NCI-H748 treated with DMSO at 0.1 percent for 48 hours (cell line): ENCODE results near the gene TAS2R60.
"Not testable (repeated sequence)": the region's sequence is repeated elsewhere in the genome, so short reads cannot be mapped to it uniquely, and the experiment has no call there.

Source experiments
- DNase-seq: peaks from one replicate; lab custom pipeline; 2025; lab: John Stamatoyannopoulos, UW

The TAS2R60 gene

DNA sequence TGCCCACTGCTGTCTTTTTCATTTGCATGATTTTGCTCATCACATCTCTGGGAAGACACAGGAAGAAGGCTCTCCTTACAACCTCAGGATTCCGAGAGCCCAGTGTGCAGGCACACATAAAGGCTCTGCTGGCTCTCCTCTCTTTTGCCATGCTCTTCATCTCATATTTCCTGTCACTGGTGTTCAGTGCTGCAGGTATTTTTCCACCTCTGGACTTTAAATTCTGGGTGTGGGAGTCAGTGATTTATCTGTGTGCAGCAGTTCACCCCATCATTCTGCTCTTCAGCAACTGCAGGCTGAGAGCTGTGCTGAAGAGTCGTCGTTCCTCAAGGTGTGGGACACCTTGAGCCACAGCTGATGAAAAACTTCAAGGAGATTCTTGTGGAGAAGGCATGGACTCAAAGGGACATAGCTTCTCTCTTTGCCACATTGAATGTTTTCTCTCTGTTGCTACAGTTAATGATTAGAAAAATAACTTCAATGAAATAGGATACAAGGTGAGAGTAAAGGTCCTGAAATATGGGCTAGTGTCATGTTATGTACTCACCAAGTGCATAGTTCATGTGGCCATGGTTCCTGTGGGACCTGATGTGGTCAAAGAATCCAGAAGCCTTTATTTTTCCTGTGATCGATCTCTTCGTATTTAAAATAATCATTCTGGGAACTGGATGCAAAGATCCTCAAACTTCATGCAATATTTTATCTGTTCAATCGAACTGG lies 970 bp downstream of the TAS2R60 start:
- no peak for DNase-seq

GRCh38 chr7:143444785-143445184 lies 1.5 kb downstream of the TAS2R60 start:
- no peak for DNase-seq

GRCh38 chr7:143447466-143447865 lies 4.2 kb downstream of the TAS2R60 start:
- DNase-seq, result no peak

DNA sequence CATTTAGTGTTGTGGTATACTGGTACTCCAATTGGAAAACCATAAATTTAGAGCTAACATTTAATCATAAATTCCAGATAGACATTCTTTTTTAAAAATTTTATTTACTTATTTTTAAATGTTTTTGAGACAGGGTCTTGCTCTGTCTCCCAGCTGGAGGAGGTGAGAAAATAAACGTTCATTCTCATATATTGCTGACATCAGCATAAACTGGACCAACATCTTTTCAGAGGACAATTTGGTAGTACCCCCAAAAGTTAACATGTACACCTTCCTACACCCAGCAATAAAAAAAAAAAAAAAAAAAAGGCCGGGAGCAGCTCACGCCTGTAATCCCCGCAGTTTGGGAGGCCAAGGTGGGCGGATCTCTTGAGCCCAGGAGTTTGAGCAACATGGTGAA lies 5.2 kb downstream of the TAS2R60 start:
- no peak for DNase-seq

GRCh38 chr7:143449793-143450192 lies 6.5 kb downstream of the TAS2R60 start:
- no peak for DNase-seq

DNA sequence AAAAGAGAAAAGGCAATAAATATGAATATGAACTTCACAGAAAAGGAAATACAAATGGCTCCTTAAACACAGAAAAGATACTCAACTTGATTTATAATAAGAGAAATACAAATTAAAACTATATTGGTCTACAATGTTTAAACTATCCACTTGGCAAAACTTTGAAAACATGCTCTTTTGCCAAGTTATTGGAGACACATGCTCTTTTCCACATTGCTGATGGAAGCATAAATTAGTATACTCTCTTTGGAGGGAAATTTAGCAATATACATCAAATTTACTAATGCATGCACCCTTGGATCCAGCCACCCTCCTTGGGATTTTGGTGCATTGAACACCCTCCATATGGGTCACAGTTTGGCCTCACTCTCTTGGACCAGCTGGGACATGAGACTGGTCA lies 7.9 kb downstream of the TAS2R60 start:
- DNase-seq, result no peak

GRCh38 chr7:143451746-143452145 lies 8.5 kb downstream of the TAS2R60 start:
- no peak for DNase-seq

- DNase-seq, result no peak
Observed at GRCh38 chr7:143452495-143452894, 9.2 kb downstream of the TAS2R60 start.

- DNase-seq, result no peak
Observed at GRCh38 chr7:143454091-143454680, 10.9 kb downstream of the TAS2R60 start.

- DNase-seq, result no peak
Observed at GRCh38 chr7:143455491-143455890, 12.2 kb downstream of the TAS2R60 start.

- no peak for DNase-seq
Observed at GRCh38 chr7:143455942-143456341, 12.7 kb downstream of the TAS2R60 start.

GRCh38 chr7:143456992-143457793 lies 13.9 kb downstream of the TAS2R60 start:
- no peak for DNase-seq

GRCh38 chr7:143458263-143458662 lies 15.0 kb downstream of the TAS2R60 start:
- DNase-seq, result no peak

- DNase-seq, result no peak
Observed at GRCh38 chr7:143458681-143459080, 15.4 kb downstream of the TAS2R60 start.

DNA sequence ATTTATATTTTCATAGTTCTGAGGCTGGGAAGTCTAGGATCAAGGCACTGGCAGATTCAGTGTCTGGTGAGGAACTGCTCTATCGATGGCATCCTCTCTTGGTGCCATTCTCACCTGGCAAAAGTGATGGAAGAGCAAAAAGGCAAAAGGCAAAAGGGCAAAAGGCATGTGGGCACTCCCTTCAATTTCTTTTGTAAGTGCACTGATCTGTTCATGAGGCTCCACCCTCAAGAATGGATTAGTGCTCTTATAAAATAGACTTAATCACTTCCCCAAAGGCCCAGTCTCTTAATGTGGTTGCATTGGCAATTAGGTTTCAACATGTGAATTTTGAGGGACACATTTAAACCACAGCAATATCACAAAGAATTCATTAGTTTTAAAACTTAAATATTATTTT lies 16.1 kb downstream of the TAS2R60 start:
- no peak for DNase-seq

GRCh38 chr7:143460271-143460979 lies 17.2 kb downstream of the TAS2R60 start:
- DNase-seq, result no peak

- no peak for DNase-seq
Observed at GRCh38 chr7:143462045-143462444, 18.8 kb downstream of the TAS2R60 start.

- no peak for DNase-seq
Observed at GRCh38 chr7:143463556-143463955, 20.3 kb downstream of the TAS2R60 start.

GRCh38 chr7:143463957-143464356 lies 20.7 kb downstream of the TAS2R60 start:
- no peak for DNase-seq

DNA sequence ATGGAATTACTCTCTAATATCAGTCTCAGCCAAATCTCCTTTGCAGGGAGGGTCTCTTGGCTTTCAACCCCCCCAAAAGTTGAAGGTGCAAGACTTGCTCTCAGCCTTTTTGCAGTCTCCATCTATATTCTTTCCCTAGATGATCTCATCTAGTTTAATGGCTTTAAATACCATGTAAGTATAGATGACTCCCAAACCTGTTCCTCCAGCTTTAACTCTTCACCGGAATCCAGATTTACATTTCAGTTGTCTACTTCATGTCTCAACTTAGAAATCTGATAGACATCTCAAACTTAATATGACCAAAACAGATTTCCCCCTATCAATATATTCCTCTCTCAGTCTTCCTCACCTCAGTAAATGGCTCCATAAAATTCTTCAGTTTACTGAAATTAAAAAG lies 24.5 kb downstream of the TAS2R60 start:
- DNase-seq, result no peak

- DNase-seq, result not testable (repeated sequence)
Observed at GRCh38 chr7:143472071-143472689, 28.9 kb downstream of the TAS2R60 start.
